Ascending aorta (tissue), 2 donors: Measurements from ENCODE around the gene FBXO34. TPM values are rescaled to one million over a fixed set of nuclear protein-coding genes. Genes with fewer than 3 reads are reported as not detected.
A peak's percentile ranks its signal among the peaks of the same experiment; 100 is the strongest.

ENCODE experiments used
- DNase-seq, 2 donors: peaks; one replicate each; pipeline ENCODE4 v3.0.0-alpha.2; 2019; ENCODE audit warnings: low spot score in 2 of 2
- H3K27ac ChIP-seq, 2 donors: fragments of 200-600 bp; sonication (generic); one replicate each; pipeline ENCODE4 v1.5.1; 2016 to 2017; ENCODE audit warnings: mild to moderate bottlenecking in 1 of 2
- H3K27me3 ChIP-seq: fragments of 200-600 bp; sonication (generic); one replicate; pipeline ENCODE4 v1.5.1; 2017
- H3K36me3 ChIP-seq, 2 donors: fragments of 200-600 bp; sonication (generic); one replicate each; pipeline ENCODE4 v1.5.1; 2016
- H3K4me1 ChIP-seq, 2 donors: fragments of 200-600 bp; sonication (generic); one replicate each; pipeline ENCODE4 v1.5.1; 2016 to 2017; ENCODE audit warnings: mild to moderate bottlenecking in 1 of 2
- H3K4me3 ChIP-seq, 2 donors: fragments of 200-600 bp; sonication (generic); one replicate each; pipeline ENCODE4 v1.5.1; 2016 to 2017; ENCODE audit warnings: mild to moderate bottlenecking in 1 of 2
- H3K9me3 ChIP-seq, 2 donors: fragments of 200-600 bp; sonication (generic); one replicate each; pipeline ENCODE4 v1.5.1; 2016
- CTCF ChIP-seq, 3 experiments: fragments of 200-600 bp in 2 of 3; fragments of 450-650 bp in 1 of 3; sonication (generic) in 2 of 3; IDR thresholded peaks; one replicate each; pipeline ENCODE4 v1.5.1; 2016 to 2019; ENCODE audit warnings: antibody characterized with exemption in 3 of 3, mild to moderate bottlenecking in 1 of 3, moderate library complexity in 1 of 3
- intact Hi-C: fragments of 100-400 bp; cut with DNase I; formaldehyde crosslinking; loops from one replicate; pipeline ENCODE4 v1.15.1; 2023
- total RNA-seq: library from RNA; depleted of rRNA; stranded (reverse); fragments of >200 nt; gene quantifications from one replicate; pipeline ENCODE4 v1.1.0, GENCODE V29; 2016

FBXO34 gene
- total RNA-seq, 1 donor from 2014 or later: 18.0 TPM

GRCh38 chr14:55277972-55278740, 6.9 kb downstream of the FBXO34 start:
- no peak overlapping the region for H3K4me3 ChIP-seq
- TF ChIP-seq CTCF (IDR thresholded peaks at IDR 0.05): no peak
- H3K4me1 ChIP-seq: peaks cover 0 to 14% of the 10 kb centered on the region in 2 donors
- no peaks in the 10 kb centered on the region for H3K27me3 ChIP-seq
- intact Hi-C loops: loop anchor here (10.0 kb wide), 2 partner anchors 223 to 307 kb away; partner anchors contain the start of genes KTN1 and MAPK1IP1L
- H3K27ac ChIP-seq: no peak overlapping the region
- no peaks in the 10 kb centered on the region for H3K9me3 ChIP-seq
- DNase-seq: no peak
- no peaks in the 10 kb centered on the region for H3K36me3 ChIP-seq

GRCh38 chr14:55279384-55279783, 8.2 kb downstream of the FBXO34 start:
- intact Hi-C loops: loop anchor here (10.0 kb wide), 2 partner anchors 225 to 305 kb away; partner anchors contain the start of genes KTN1 and MAPK1IP1L
- H3K4me3 ChIP-seq: no peak overlapping the region
- no peak for TF ChIP-seq CTCF (IDR thresholded peaks at IDR 0.05)

GRCh38 chr14:55281316-55281839, 10.2 kb downstream of the FBXO34 start:
- no peak for TF ChIP-seq CTCF (IDR thresholded peaks at IDR 0.05)
- Histone ChIP-seq H3K9me3 (no peaks in the 10 kb centered on the region), H3K27me3 (no peaks in the 10 kb centered on the region), H3K4me1 (peaks cover 0 to 4% of the 10 kb centered on the region in 2 donors), H3K36me3 (no peaks in the 10 kb centered on the region), H3K27ac (no peak overlapping the region), H3K4me3 (no peak overlapping the region)
- no peak for DNase-seq
- intact Hi-C loops: no loop called here

More at GRCh38 chr14:55279384-55279783, 8.2 kb downstream of the FBXO34 start:
- no peak overlapping the region for H3K27ac ChIP-seq
- peaks cover 0 to 4% of the 10 kb centered on the region in 2 donors for H3K4me1 ChIP-seq
- no peaks in the 10 kb centered on the region for H3K9me3 ChIP-seq
- no peaks in the 10 kb centered on the region for H3K36me3 ChIP-seq
- no peak for DNase-seq
- H3K27me3 ChIP-seq: no peaks in the 10 kb centered on the region

GRCh38 chr14:55285048-55285652, 13.9 kb downstream of the FBXO34 start:
- Histone ChIP-seq H3K4me3 (peak overlapping the region in 1 of 2 donors; percentile 24), H3K9me3 (no peaks in the 10 kb centered on the region), H3K36me3 (no peaks in the 10 kb centered on the region), H3K27ac (no peak overlapping the region), H3K27me3 (no peaks in the 10 kb centered on the region), H3K4me1 (peaks cover 0 to 4% of the 10 kb centered on the region in 2 donors)
- intact Hi-C loops: no loop called here
- no peak for TF ChIP-seq CTCF (IDR thresholded peaks at IDR 0.05)
- DNase-seq: no peak

- no peaks in the 10 kb centered on the region for H3K4me1 ChIP-seq
- intact Hi-C loops: no loop called here
- no peak overlapping the region for H3K27ac ChIP-seq
- TF ChIP-seq CTCF (IDR thresholded peaks at IDR 0.05): no peak
- DNase-seq: no peak
- H3K27me3 ChIP-seq: no peaks in the 10 kb centered on the region
- no peaks in the 10 kb centered on the region for H3K36me3 ChIP-seq
- no peak overlapping the region for H3K4me3 ChIP-seq
- H3K9me3 ChIP-seq: no peaks in the 10 kb centered on the region
Measured at GRCh38 chr14:55288439-55288838, 17.2 kb downstream of the FBXO34 start.
